Fibroblast of the aortic adventitia (primary cell): Measurements from ENCODE around the gene LMBR1. TPM values are rescaled to one million over a fixed set of nuclear protein-coding genes. Genes with fewer than 3 reads are reported as not detected.

ENCODE experiments used
- DNase-seq: peaks from one replicate; pipeline ENCODE4 v3.0.0-alpha.2; 2010; ENCODE audit warnings: low read depth
- H3K4me3 ChIP-seq: 2 replicates; pipeline ENCODE4 v1.5.1; 2011; ENCODE audit warnings: low read depth, mild to moderate bottlenecking, control low read depth, low read length, moderate library complexity
- small RNA-seq: library from RNA; depleted of rRNA; stranded (forward); fragments of <200 nt; gene quantifications from one replicate; pipeline ENCODE3, GENCODE V24; 2012
- total RNA-seq: library from RNA; depleted of rRNA; stranded (reverse); fragments of >200 nt; gene quantifications from 2 replicates; pipeline ENCODE4 v1.2.3, GENCODE V29; 2012; ENCODE audit warnings: low replicate concordance
- TF ChIP-seq, protein P1 (sequence below): IDR thresholded peaks from 2 replicates; pipeline ENCODE4 v1.5.1; 2011; ENCODE audit warnings: mild to moderate bottlenecking, low read length, control low read depth, inconsistent platforms; ENCODE audit not compliant: insufficient read depth

The LMBR1 gene
- total RNA-seq, 1 donor: 45.3 TPM

DNA sequence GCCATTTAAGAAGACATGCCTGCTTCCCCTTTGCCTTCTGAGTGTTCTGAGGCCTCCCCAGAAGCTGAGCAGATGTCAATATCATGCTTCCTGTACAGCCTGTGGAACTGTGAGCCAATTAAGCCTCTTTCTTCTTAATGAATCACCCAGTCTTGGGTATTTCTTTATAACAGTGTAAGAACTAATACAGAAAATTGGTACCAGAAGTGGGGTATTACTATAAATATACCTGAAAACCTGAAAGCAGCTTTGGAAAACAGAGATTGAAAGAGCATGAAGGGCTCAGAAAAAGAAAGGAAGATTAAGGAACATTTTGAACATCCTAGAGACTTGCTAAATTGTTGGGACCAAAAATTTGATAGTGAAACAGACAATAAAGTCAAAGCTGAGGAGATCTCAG is 264.4 kb downstream of the LMBR1 start:
- no peak for DNase-seq
- TF ChIP-seq, protein P1, sequence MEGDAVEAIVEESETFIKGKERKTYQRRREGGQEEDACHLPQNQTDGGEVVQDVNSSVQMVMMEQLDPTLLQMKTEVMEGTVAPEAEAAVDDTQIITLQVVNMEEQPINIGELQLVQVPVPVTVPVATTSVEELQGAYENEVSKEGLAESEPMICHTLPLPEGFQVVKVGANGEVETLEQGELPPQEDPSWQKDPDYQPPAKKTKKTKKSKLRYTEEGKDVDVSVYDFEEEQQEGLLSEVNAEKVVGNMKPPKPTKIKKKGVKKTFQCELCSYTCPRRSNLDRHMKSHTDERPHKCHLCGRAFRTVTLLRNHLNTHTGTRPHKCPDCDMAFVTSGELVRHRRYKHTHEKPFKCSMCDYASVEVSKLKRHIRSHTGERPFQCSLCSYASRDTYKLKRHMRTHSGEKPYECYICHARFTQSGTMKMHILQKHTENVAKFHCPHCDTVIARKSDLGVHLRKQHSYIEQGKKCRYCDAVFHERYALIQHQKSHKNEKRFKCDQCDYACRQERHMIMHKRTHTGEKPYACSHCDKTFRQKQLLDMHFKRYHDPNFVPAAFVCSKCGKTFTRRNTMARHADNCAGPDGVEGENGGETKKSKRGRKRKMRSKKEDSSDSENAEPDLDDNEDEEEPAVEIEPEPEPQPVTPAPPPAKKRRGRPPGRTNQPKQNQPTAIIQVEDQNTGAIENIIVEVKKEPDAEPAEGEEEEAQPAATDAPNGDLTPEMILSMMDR: no peak
- no peak overlapping the region for H3K4me3 ChIP-seq

Small RNA genes lying within 50 kb of the gene (small RNA-seq; reads per million reads assigned to genes)
- not detected for gene RNU4-31P

Other genes starting within 250 kb of the LMBR1 start
- 10.8 TPM in 2 replicates for gene NOM1, start 56.5 kb upstream of the LMBR1 start, total RNA-seq
- gene MNX1, start 117.5 kb upstream of the LMBR1 start, total RNA-seq: not detected in 2 replicates
- 56.6 and 81.3 TPM in 2 replicates for gene UBE3C, start 245.7 kb upstream of the LMBR1 start, total RNA-seq